ENCODE data around the gene NUB1. TPM values are rescaled to one million over a fixed set of nuclear protein-coding genes. Genes with fewer than 3 reads are reported as not detected.

NUB1 gene
- polyA plus RNA-seq, 4 donors, result 76.2 to 95.4 (median 85.2) TPM

DNA sequence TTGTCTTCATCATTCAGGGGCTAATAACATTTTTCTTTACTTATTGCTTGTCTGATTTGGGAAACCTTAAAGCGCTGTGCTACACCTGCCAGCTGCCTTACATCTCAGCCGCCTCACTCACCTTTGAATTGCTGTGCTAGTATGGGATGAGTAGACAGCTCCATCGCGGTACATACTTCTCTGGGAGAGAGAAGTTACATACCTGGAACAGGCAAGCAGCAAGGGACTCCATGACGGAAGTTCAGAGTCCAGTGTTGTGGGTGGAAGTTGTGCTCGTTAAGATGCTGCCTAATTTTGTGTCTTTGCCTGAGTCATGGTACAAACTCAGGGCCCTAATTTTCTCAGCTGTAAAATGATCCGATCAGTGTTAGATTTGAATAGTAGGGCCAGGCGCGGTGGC, 1.9 kb downstream of the NUB1 start:
- no peak for DNase-seq (ENCODE audit: low read depth in 4 of 4, low spot score in 3 of 4)

DNA sequence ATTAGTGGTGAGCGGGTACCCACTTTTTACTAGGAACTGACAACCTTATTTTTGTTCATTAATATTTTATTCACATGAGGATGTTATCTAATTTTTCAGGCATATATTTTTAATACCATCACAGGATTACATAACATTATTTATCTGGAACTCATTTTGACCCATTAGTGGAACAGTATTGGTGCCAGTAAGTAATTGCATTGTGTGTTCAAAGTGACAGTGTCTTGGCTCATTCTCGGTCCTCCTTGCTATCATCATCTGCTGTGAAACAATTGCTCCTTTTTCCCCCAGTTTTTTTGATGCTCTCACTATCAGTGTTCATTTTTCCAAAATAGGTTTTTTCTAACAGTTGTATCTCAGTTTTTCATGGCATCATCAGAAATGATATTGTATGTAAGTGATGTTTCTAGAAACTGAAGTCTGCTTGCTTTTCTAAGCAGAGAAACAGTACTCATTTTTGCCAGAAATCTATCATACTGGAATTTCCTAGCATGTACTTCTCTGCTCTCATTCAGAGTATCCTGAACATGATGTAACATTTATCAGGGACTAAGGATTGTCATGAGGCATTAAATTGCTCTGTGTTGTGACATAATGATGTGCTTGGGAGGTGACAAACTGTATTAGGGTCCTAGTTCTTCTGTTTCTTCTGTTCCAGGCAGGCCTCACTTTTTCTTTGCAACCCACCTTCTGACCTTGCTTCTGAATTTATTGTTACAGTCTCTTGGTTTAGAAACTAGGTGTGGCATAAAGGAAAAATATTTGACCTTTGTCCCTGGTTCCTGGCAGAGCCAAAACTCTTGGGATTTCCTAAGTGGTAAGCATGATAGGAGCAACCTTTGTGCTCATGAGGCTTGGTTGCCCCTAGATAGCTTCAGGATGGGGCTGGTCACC, 4.2 kb downstream of the NUB1 start:
- DNase-seq (ENCODE audit: low read depth in 4 of 4, low spot score in 3 of 4), result no peak

DNA sequence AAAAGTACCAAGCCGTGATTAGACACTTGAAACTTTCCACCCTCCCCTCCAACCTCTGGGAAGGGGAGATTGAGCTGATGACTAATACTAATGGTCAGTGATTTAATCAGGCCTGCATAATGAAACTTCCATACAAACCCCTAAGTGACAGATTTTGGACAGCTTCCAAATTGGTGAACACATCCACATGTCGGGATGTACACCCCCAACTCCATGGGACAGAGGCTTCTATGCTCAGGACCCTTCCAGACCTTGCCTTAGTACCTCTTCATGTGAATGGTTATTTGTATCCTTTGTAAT, 4.8 kb downstream of the NUB1 start:
- DNase-seq (ENCODE audit: low read depth in 4 of 4, low spot score in 3 of 4), result no peak

DNA sequence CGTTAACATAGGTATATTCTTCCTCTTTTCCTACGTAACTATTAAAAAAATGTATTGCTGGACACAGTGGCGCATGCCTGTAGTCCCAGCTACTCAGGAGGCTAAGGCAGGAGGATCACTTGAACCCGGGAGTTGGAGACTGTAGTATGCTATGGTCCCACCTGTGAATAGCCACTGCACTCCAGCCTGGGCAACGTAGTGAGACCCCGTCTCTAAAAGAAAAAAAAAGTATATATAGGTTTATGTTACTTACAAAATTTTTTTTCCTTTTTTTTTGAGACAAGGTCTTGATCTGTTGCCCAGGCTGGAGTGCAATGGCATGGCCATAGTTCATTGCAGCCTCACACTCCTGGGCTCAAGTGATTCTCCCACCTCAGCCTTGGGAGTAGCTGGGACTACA, 5.6 kb downstream of the NUB1 start:
- DNase-seq (ENCODE audit: low read depth in 4 of 4, low spot score in 3 of 4), result no peak

DNA sequence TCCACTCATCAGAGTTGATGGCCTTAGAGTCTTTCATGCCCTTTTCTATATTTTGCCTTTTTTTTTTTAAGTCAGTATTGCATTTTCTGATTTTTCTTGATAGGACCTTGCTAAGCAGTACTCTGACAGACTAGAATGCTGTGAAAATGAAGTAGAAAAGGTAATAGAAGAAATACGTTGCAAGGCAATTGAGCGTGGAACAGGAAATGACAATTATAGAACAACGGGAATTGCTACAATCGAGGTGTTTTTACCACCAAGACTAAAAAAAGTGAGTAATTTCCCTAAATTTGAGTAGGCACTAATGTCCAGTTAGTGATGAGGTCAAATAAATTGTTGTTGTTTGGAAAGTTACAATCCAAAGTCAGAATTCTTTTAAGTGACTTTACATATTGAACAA, 7.4 kb downstream of the NUB1 start:
- DNase-seq (ENCODE audit: low read depth in 4 of 4, low spot score in 3 of 4), result no peak

DNA sequence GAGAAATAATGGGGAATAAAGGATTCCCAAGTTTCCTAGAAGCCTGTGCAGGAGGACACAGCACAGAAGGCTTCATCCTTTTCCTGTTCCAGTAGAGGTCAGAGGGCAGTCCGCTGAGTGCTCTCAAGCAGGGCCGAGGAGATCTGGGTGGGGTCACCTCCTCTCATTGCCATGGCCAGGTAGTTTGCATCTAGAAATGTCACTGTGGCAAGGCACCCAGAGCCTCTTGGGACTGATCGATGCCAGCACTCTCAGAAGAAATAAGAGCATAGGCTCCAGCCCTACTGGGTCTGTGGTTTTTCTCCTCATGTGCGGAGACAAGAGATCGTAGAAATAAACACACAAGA, 7.9 kb downstream of the NUB1 start:
- no peak for DNase-seq (ENCODE audit: low read depth in 4 of 4, low spot score in 3 of 4)

DNA sequence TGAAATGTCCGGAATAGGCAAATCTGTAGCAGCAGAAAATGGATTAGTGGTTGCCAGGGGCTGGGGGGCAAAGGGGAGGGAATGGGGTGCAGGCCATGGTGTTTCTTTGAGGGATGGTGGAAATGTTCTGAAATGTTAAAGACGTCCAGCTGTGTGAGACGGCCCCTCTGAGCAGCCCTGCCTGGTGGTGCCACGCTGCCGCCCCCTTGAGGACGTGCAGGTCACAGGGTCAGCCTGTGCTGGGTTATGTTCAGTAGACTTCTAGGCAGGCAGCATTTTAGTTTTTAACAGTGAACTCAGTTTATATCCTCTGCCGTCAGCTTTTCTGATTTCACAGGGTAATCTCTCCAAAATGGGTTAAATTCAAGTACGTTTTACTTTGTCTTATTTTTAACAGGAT, 9.4 kb downstream of the NUB1 start:
- DNase-seq (ENCODE audit: low read depth in 4 of 4, low spot score in 3 of 4), result no peak

DNA sequence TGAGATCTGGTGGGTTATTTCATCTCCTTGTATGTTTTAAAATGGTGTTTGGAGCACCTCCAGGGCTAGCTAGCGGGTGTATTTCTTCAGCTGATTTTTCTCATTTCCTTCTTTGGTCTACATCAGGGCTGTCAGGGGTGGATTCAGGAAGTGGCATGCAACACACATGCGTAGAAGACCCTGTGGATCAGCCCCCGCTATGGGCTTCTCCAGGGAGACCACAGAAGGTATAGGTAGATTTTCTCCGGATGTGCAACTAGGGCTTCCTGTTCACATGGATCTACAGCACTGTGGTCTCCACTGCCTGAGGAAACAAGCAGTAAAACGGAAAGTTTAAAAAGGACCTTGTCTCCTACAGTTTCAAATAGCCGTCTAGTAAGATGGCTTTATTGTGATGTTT, 10.4 kb downstream of the NUB1 start:
- no peak for DNase-seq (ENCODE audit: low read depth in 4 of 4, low spot score in 3 of 4)

DNA sequence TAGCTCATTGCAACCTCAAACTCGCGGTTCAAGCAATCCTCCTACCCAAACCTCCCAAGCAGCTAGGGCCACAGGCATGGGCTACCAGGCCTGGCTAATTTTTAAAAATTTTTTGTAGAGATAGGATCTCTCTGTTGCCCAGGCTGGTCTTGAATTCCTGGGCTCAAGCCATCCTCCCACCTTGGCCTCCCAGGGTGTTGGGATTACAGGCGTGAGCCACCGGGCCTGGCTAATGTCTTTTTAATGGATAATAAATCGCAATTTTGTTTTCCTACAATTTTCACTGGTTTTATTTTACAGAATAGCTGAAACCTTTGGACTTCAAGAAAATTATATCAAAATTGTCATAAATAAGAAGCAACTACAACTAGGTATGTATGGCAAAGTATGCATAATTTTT, 10.9 kb downstream of the NUB1 start:
- no peak for DNase-seq (ENCODE audit: low read depth in 4 of 4, low spot score in 3 of 4)

DNA sequence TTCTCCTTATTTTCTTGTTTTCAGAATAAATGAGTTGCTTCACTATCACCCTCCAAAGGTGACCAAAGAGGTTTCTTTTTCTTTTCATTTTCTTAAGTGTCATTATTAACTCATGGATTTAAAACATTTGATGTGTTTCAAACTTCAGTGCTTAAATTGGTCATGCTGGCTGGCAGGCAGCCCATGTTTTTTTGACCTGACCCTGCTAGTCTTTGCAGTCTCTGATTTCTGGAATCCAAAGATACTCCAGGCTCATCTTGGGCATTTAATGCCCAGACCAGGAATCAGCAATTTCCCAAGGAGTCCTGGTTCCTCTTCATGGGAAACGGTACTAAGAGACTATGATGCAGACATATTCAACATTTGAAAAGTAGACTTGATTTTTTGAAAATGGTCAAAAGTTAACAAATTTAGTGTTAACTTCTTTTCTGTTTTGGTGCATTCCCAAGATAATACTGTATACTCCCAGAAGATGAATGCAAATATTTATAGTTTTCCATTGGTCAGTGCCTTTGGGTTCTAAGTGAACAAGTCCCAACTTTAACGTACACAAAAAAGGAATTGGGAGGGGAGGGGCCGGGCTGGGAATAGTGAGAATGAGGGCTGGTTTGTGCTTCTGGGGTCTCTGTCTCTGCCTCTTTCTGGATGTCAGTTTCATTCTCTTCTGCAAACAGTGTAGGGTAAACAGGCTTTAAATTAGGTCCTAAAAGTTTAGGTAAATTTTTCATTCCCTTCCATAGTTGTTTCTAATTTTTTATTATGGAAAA, 19.8 kb downstream of the NUB1 start:
- no peak for DNase-seq (ENCODE audit: low read depth in 4 of 4, low spot score in 3 of 4)

DNA sequence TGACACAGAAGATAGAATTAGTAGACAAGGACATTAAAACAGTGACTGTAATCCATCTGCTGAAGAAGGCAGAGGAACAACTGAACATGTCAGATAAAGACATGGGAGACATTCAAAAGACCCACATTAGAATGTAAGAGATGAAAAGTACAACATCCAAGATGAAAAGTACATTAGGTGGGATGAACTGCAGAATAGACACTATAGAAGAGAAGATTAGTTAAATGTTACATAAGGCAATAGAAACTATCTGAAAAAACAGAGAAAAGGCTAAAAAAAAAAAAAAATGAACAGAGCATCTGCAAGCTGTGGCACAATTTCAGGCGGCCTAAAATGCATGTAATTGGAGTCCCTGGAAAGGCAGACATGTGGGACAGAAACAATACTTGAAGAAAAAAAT, 21.6 kb downstream of the NUB1 start:
- DNase-seq (ENCODE audit: low read depth in 4 of 4, low spot score in 3 of 4), result no peak

DNA sequence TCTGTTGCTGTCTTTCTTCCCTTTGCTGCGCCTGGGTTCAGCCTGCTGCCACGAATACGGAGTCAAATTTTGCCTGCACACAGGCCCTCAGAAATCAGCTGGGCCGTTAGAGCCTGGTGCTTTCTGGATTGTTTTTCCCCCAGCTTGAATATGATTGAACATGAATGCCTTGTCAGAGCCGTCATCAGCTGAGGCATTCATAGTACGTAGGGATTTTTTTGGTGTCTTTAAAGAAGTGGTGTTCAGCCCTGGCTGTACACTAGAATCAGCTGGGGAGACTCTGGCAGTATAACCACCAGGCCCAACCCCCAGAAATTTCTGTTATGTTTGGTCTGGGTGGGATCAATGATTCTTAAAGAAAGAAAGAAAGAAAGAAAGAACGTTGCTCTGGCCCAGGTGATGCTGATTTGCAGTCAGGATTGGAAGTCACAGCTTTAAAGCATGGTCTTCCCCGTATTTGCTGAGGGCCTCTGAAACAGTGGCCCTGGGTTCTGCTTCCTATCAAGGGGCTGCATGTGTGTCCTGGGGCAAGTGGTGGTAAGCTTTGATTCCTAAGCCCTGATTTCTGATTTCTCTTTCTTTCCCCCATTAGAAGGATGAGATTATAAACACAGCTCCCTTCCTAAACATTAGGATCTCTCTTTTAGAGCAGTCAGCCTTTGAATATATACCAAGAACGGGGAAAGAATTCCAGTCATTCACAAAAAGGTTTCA, 24.7 kb downstream of the NUB1 start:
- no peak for DNase-seq (ENCODE audit: low read depth in 4 of 4, low spot score in 3 of 4)

DNA sequence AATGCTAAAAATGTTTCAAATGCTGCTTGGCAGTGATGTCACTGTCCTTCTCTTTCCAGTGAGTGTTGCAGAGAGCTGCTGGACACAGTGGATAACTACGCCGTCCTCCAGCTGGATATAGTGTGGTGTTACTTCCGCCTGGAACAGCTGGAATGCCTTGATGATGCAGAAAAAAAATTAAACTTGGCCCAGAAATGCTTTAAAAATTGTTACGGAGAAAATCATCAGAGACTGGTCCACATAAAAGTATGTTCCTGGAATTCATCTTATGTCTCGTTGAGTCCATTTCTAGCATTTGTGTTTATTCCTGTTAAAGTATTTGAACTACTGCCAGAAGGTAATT, 25.2 kb downstream of the NUB1 start:
- peak in 1 of 4 donors; percentile 40 for DNase-seq (ENCODE audit: low read depth in 4 of 4, low spot score in 3 of 4)

DNA sequence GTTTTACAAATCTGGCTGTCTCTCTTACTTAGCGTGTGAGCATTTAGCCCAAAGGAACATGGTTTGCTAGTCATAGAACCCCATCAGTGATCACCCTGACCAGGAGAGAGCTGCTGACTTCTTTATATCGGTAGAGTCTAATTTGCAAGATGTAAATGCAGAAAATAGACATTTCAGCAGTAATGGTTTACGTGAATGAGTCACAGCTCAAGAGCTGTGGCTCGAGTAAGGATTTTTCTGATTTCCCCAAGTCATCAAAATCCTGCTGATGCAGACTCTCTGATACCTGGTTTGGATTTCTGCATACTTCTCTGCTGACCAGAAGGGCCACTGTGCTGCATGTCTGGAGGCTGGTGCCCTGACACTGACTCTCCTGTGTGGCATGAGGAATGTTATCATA, 25.7 kb downstream of the NUB1 start:
- DNase-seq (ENCODE audit: low read depth in 4 of 4, low spot score in 3 of 4), result no peak

DNA sequence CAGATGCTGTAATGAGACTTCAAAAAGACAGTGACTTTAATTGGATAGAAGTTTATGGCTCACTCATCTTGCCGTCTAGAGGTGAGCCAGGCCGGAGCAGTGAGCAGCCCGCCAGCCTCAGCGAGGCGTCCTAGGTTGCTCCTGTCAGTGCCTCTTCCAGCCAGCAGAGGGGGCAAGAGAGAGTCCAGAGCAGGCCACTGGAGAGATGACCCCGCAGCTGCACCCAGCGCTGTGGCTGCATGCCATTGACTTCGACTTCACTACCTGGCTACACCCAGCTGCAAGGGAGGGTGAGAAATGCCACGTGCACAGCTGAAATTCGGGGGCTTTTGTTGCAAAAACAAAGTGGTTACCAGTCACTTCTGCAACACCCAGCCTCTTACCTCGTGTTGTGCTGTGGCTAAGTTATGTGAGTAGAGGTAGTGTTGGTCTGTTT, 26.5 kb downstream of the NUB1 start:
- DNase-seq (ENCODE audit: low read depth in 4 of 4, low spot score in 3 of 4), result peak; percentile 57 to 72 (median 68)

DNA sequence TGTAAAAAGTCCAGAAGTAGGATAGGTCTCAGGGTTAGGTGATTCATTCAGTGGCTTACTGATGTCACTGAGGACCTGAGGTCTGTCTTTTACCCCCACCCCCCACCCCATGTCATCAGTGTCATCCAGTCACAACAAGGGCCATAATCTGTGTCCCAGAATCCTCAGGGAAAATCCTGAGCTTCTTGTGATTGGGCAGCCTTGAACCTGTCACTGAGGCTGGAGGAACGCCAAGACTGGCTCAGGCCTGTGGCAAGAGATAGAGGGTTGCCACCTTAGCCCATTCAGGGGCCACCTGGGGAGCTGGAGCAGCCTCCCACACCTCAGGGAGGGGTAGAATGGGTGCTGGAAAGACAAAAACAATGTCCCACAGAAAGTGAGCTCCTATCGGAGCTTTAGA, 29.7 kb downstream of the NUB1 start:
- DNase-seq (ENCODE audit: low read depth in 4 of 4, low spot score in 3 of 4), result no peak

DNA sequence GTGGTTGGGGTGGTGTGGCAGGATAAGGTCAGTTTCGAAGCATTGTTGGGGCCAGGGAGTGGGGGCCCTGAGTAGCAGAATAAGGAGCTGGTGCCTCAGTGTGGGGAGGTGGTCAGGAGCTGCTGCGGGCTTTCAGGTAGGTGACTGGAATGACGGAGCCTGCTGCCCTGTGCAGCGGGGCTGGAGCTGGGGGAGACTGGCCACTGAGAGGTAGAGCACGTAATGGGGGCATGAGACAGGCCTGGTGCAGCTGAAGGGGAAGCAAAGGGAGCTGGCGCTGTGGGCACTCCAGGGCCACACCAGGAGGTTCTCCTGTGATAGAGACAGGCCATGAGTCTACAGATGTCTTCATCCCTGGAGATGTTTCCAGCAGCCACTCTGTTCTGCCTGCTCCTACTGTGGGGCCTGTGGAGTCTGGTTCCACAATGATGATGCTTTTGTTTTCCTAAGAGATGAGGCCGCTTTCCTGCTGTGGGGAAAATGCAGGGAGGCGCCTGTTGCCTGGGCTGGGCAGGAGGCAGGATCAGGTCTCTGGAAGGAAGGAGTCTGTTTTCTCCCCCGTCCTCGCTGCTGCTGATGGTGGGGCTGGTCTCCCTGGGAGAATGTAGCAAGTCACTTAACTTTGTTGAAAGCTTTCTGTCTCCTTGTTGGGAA, 31.1 kb downstream of the NUB1 start:
- DNase-seq (ENCODE audit: low read depth in 4 of 4, low spot score in 3 of 4), result no peak

DNA sequence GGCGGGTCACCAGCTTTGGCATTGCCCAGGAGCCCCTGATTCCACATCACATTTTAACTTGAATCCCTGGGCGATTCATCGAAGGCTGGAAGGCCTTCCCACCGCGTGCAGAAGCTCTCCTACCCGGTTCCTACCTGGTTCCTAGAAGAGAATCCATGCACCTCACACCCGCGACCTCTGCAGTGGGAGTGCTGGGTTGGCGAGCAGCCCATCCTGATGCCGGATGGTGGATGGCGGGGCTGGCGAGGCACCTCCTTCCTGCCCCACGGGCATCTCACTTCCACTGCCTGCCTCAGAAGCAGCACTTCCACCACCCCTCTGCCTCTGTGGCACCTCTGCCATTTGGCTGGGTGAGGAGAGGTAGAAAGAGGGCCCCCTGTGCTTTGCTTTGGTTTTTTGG, 32.0 kb downstream of the NUB1 start:
- DNase-seq (ENCODE audit: low read depth in 4 of 4, low spot score in 3 of 4), result no peak

DNA sequence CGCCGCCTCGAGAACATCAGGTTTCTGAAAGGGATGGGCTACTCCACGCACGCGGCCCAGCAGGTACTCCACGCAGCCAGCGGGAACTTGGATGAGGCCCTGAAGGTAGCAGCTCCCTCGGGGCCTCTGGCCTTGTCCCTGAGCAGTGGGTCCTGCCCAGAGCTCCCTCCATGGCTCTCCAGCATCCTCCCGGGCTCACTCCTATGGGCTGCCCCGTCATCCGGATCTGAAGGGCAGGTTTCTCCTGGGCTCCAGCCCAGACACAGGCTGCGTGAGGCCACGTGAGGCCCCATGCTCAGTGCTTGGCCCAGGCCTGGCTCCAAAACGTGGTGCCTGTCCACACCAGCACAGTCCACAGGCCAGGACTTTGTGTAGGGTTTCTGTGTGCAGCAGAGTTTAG, 32.5 kb downstream of the NUB1 start:
- DNase-seq (ENCODE audit: low read depth in 4 of 4, low spot score in 3 of 4), result no peak

DNA sequence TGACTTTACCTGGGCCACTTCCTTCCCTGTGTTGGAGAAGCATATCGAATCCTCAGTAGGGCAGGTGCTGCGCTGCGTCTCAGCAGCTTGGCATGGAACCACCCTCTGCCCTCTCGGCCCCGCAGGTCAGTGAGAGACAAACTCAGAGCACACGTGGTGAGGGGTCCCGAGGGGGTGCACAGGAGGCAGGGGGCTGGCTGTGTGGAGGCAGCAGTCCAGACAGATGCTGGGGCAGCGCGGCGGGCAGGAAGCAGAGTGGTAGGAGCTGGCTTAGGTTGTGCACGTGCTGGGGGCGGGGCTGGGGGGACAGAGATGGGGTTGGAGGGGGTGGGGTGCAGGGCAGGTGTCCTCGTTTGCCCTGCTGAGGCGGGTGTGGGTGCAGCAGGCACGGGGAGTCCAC, 33.1 kb downstream of the NUB1 start:
- DNase-seq (ENCODE audit: low read depth in 4 of 4, low spot score in 3 of 4), result no peak

DNA sequence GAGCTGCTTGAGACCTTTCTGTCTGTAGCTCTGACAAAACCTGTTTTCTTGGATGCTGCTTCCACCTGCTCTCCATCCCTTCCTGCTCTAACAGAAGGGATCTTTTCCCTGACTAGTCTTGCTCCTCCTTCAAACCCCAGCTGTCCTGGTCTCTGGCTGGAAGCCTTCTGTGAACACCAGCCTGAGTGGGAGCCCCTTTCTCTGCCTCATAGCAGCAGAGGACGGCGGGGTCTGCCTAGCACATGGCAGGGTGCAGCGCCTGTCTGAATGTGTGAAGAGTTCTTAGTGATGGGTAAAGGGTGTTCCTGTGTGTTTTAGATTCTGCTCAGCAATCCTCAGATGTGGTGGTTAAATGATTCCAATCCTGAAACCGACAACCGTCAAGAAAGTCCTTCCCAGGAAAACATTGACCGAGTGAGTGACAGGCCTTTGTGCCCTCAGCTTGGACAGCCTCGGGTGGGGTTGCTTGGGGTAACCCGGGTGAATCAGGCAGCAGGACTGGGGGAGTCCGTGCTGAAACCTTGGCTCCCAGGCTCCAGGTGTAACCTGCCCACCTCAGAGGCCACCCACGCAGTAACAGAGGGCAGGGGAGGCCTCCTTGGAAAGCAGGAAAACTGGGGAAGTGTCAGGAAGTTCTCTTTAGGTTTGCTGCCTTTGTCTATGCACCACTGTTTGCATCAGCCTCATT, 34.1 kb downstream of the NUB1 start:
- no peak for DNase-seq (ENCODE audit: low read depth in 4 of 4, low spot score in 3 of 4)

Data from left renal pelvis (tissue), 4 donors.